SK-N-SH (cell line): ENCODE results near the gene DLL1. TPM values are rescaled to one million over a fixed set of nuclear protein-coding genes. Genes with fewer than 3 reads are reported as not detected.

Experiments used
- CTCF ChIA-PET: fragments of 300-600, 350-600 bp; formaldehyde crosslinking; extraction: SDS; loops from one replicate; lab custom pipeline; 2021; lab: Yijun Ruan, JAX
- POLR2A ChIA-PET: fragments of 350-600 bp; sonication (Branson Sonifier 250); formaldehyde crosslinking; extraction: SDS; loops from one replicate; lab custom pipeline; 2020; ENCODE audit warnings: antibody characterized with exemption, inconsistent platforms; lab: Yijun Ruan, JAX
- DNase-seq: peaks from one replicate; pipeline ENCODE4 v3.0.0; 2012
- H2AFZ ChIP-seq: fragments of 200-600 bp; sonication (generic); 2 replicates; pipeline ENCODE4 v1.8.1; 2016; ENCODE audit warnings: antibody characterized with exemption, mild to moderate bottlenecking, low read depth
- H3F3A ChIP-seq: fragments of 200-600 bp; sonication (generic); replicated peaks from 2 replicates; pipeline ENCODE3; 2016; ENCODE audit warnings: antibody characterized with exemption, mild to moderate bottlenecking; ENCODE audit not compliant: insufficient read depth
- H3K27ac ChIP-seq, 2 experiments: fragments of 200-500 bp in 1 of 2; fragments of 200-600 bp in 1 of 2; sonication (Bioruptor generic) in 1 of 2; sonication (generic), shearing (Covaris generic) in 1 of 2; 2 replicates each; pipeline versions ENCODE4 v1.5.1 to v1.6.1; 2014 to 2016; ENCODE audit warnings: low read depth in 2 of 2, inconsistent platforms in 1 of 2, low read length in 1 of 2, mild to moderate bottlenecking in 1 of 2, mixed read lengths in 1 of 2
- H3K27me3 ChIP-seq: fragments of 200-600 bp; sonication (generic), shearing (Covaris generic); 2 replicates; pipeline ENCODE4 v1.6.1; 2016; ENCODE audit warnings: mixed run types; ENCODE audit not compliant: insufficient read depth
- H3K36me3 ChIP-seq, 2 experiments: fragments of 200-500 bp in 1 of 2; fragments of 200-600 bp in 1 of 2; sonication (Bioruptor generic) in 1 of 2; sonication (generic) in 1 of 2; replicated peaks in 1 of 2; 2 replicates each; pipeline versions ENCODE3 to v1.5.1; 2014 to 2016; ENCODE audit warnings: low read length in 1 of 2, mild to moderate bottlenecking in 1 of 2; ENCODE audit not compliant: insufficient read depth in 2 of 2, control insufficient read depth in 1 of 2
- H3K4me1 ChIP-seq, 2 experiments: fragments of 200-500 bp in 1 of 2; fragments of 200-600 bp in 1 of 2; sonication (Bioruptor generic) in 1 of 2; sonication (generic), shearing (Covaris generic) in 1 of 2; 2 replicates each; pipeline versions ENCODE4 v1.5.1 to v1.6.1; 2014 to 2016; ENCODE audit warnings: low read depth in 1 of 2, low read length in 1 of 2, mixed run types in 1 of 2; ENCODE audit not compliant: insufficient read depth in 2 of 2, control insufficient read depth in 1 of 2
- H3K4me2 ChIP-seq: fragments of 200-600 bp; sonication (generic), shearing (Covaris generic); 2 replicates; pipeline ENCODE4 v1.6.1; 2017; ENCODE audit warnings: mixed run types
- H3K4me3 ChIP-seq, 2 experiments: fragments of 200-500 bp in 1 of 2; fragments of 200-600 bp in 1 of 2; sonication (Bioruptor generic) in 1 of 2; sonication (generic), shearing (Covaris generic) in 1 of 2; 2 replicates each; pipeline versions ENCODE4 v1.5.1 to v1.8.1; 2014 to 2016; ENCODE audit warnings: low read depth in 2 of 2, inconsistent platforms in 1 of 2, low read length in 1 of 2, mild to moderate bottlenecking in 1 of 2, mixed read lengths in 1 of 2, moderate library complexity in 1 of 2
- H3K79me2 ChIP-seq: fragments of 200-600 bp; sonication (generic); 2 replicates; pipeline ENCODE4 v1.8.1; 2017; ENCODE audit warnings: mild to moderate bottlenecking; ENCODE audit not compliant: insufficient read depth
- H3K9ac ChIP-seq: fragments of 200-600 bp; sonication (generic); 2 replicates; pipeline ENCODE4 v1.6.1; 2017; ENCODE audit warnings: mixed run types
- H3K9me2 ChIP-seq: fragments of 200-600 bp; sonication (generic); 2 replicates; pipeline ENCODE4 v1.6.1; 2017; ENCODE audit warnings: mixed run types
- H3K9me3 ChIP-seq: fragments of 200-600 bp; sonication (generic); 2 replicates; pipeline ENCODE4 v1.6.1; 2017; ENCODE audit warnings: mixed run types, mild to moderate bottlenecking, moderate library complexity
- H4K20me1 ChIP-seq: fragments of 200-600 bp; sonication (generic); 2 replicates; pipeline ENCODE4 v1.6.1; 2017; ENCODE audit warnings: mild to moderate bottlenecking, mixed run types; ENCODE audit not compliant: insufficient read depth
- ELF1 ChIP-seq: IDR thresholded peaks from 2 replicates; pipeline ENCODE4 v1.4.0; 2012
- FOXJ3 ChIP-seq: sonication (generic); formaldehyde crosslinking; IDR thresholded peaks from 2 replicates; pipeline ENCODE4 v1.5.1; 2020; ENCODE audit warnings: mild to moderate bottlenecking, missing genetic modification reagents
- FOXM1 ChIP-seq: IDR thresholded peaks from 2 replicates; pipeline ENCODE4 v1.4.0; 2012; ENCODE audit warnings: low read depth, mild to moderate bottlenecking
- GATA2 ChIP-seq: sonication (generic); formaldehyde crosslinking; IDR thresholded peaks from 2 replicates; pipeline ENCODE4 v1.5.0; 2020; ENCODE audit warnings: mild to moderate bottlenecking, missing genetic modification reagents
- IRF3 ChIP-seq: fragments of 150-350 bp; IDR thresholded peaks from 2 replicates; pipeline ENCODE4 v1.6.1; 2016; ENCODE audit warnings: mild to moderate bottlenecking, low read depth, low read length
- MEF2A ChIP-seq: IDR thresholded peaks from 2 replicates; pipeline ENCODE4 v1.4.0; 2012; ENCODE audit warnings: low read depth, borderline replicate concordance
- NFIC ChIP-seq: IDR thresholded peaks from 2 replicates; pipeline ENCODE4 v1.4.0; 2012; ENCODE audit warnings: borderline replicate concordance
- NRF1 ChIP-seq: IDR thresholded peaks from 2 replicates; pipeline ENCODE4 v1.6.1; 2012; ENCODE audit warnings: low read depth, mild to moderate bottlenecking, low read length
- PBX3 ChIP-seq: IDR thresholded peaks from 2 replicates; pipeline ENCODE4; 2012
- POLR2AphosphoS5 ChIP-seq: IDR thresholded peaks from 2 replicates; pipeline ENCODE4 v1.6.1; 2012; ENCODE audit warnings: low read depth, low read length
- RAD21 ChIP-seq: IDR thresholded peaks from 2 replicates; pipeline ENCODE4 v1.6.1; 2012; ENCODE audit warnings: mild to moderate bottlenecking, low read length
- RCOR1 ChIP-seq: fragments of 150-350 bp; IDR thresholded peaks from 2 replicates; pipeline ENCODE4 v1.6.1; 2017; ENCODE audit warnings: antibody characterized with exemption, low read length
- RXRA ChIP-seq: IDR thresholded peaks from 2 replicates; pipeline ENCODE4 v1.4.0; 2012; ENCODE audit warnings: low read depth, mild to moderate bottlenecking, borderline replicate concordance
- SIN3A ChIP-seq: IDR thresholded peaks from 2 replicates; pipeline ENCODE4 v1.6.1; 2012; ENCODE audit warnings: low read depth, mild to moderate bottlenecking, low read length, moderate library complexity, borderline replicate concordance
- TCF12 ChIP-seq: IDR thresholded peaks from 2 replicates; pipeline ENCODE4 v1.4.0; 2012
- TEAD4 ChIP-seq: IDR thresholded peaks from 2 replicates; pipeline ENCODE4 v1.4.0; 2012; ENCODE audit warnings: mild to moderate bottlenecking, borderline replicate concordance; ENCODE audit not compliant: insufficient read depth
- USF2 ChIP-seq: fragments of 150-350 bp; IDR thresholded peaks from 2 replicates; pipeline ENCODE4 v1.6.1; 2017; ENCODE audit warnings: antibody characterized with exemption, low read length, low read depth, borderline replicate concordance
- YY1 ChIP-seq: IDR thresholded peaks from 2 replicates; pipeline ENCODE4 v1.4.0; 2012; ENCODE audit warnings: low read depth, mild to moderate bottlenecking
- ZBTB33 ChIP-seq: IDR thresholded peaks from 2 replicates; pipeline ENCODE4 v1.4.0; 2012; ENCODE audit warnings: low read depth, borderline replicate concordance
- WGBS: methylation state at CpG from one replicate; pipeline ENCODE4 v1.1.6; 2017; ENCODE audit warnings: low lambda C conversion rate; 5-methylcytosine and 5-hydroxymethylcytosine counted together
- polyA plus RNA-seq, 3 experiments: library from polyadenylated mRNA; depleted of rRNA; stranded (reverse); fragments of >200 nt; gene quantifications; 2 replicates each; pipeline ENCODE4 v1.2.3, GENCODE V29; 2012

The DLL1 gene
- polyA plus RNA-seq, 1 of the 3 experiments (the other 2 are of a cell fraction): 0.25 TPM

GRCh38 chr6:170314983-170315382, 24.1 kb upstream of the DLL1 start:
- Histone ChIP-seq H3K27me3 (no peaks in the 10 kb centered on the region), H3K27ac (peak overlapping the region in 1 of 2 experiments; percentile 34; a peak in 1 of 4 replicates), H3K9me2 (no peaks in the 10 kb centered on the region), H4K20me1 (peaks cover 62% of the 10 kb centered on the region), H3K9me3 (no peaks in the 10 kb centered on the region), H2AFZ (no peak overlapping the region), H3K36me3 (peaks cover 22 to 43% of the 10 kb centered on the region in 2 experiments), H3K9ac (no peak overlapping the region), H3K79me2 (peaks cover 95% of the 10 kb centered on the region), H3K4me2 (no peak overlapping the region), H3K4me3 (no peak overlapping the region), H3K4me1 (peaks cover 0 to 16% of the 10 kb centered on the region in 2 experiments; a peak in 2 of 4 replicates), H3F3A (peaks cover 5% of the 10 kb centered on the region)
- POLR2A ChIA-PET: no interaction called here
- no peak for DNase-seq
- TF ChIP-seq NFIC (no peak), SIN3A (no peak), PBX3 (no peak), MEF2A (no peak), RXRA (no peak), IRF3 (no peak), TEAD4 (no peak), YY1 (no peak), RAD21 (no peak), GATA2 (CRISPR knock-in tag) (no peak), POLR2AphosphoS5 (no peak), FOXM1 (no peak), ZBTB33 (no peak), RCOR1 (no peak)
- 73% methylated on average over 5 of the region's 5 CpGs for WGBS
- CTCF ChIA-PET: interaction anchor here (0.6 to 1.0 kb wide), 2 partner anchors 27 to 483 kb away, joined by 3 read pairs; no protein-coding TSS in a partner anchor

GRCh38 chr6:170313716-170314295, 22.9 kb upstream of the DLL1 start:
- no peaks in the 10 kb centered on the region for H3K9me3 ChIP-seq
- no peak for DNase-seq
- peaks cover 22 to 39% of the 10 kb centered on the region in 2 experiments for H3K36me3 ChIP-seq
- no peaks in the 10 kb centered on the region for H3K9me2 ChIP-seq
- no peak overlapping the region for H3K4me2 ChIP-seq
- no peak overlapping the region; a peak in 1 of 4 replicates for H3K27ac ChIP-seq
- H3K4me3 ChIP-seq: no peak overlapping the region
- H2AFZ ChIP-seq: no peak overlapping the region
- H4K20me1 ChIP-seq: peaks cover 70% of the 10 kb centered on the region
- ChIA-PET CTCF (no interaction called here), POLR2A (no interaction called here)
- peaks cover 5% of the 10 kb centered on the region for H3F3A ChIP-seq
- no peak overlapping the region for H3K9ac ChIP-seq
- WGBS: 100% methylated on average over 6 of the region's 6 CpGs
- peaks cover 95% of the 10 kb centered on the region for H3K79me2 ChIP-seq
- H3K4me1 ChIP-seq: peaks cover 3 to 18% of the 10 kb centered on the region in 2 experiments; a peak in 3 of 4 replicates
- H3K27me3 ChIP-seq: no peaks in the 10 kb centered on the region
- no peak for TF ChIP-seq ELF1
- TF ChIP-seq ZBTB33: no peak
- TF ChIP-seq FOXM1: no peak
- TF ChIP-seq MEF2A: no peak
- no peak for TF ChIP-seq FOXJ3 (CRISPR knock-in tag)
- TF ChIP-seq RCOR1: no peak
- no peak for TF ChIP-seq RXRA
- TF ChIP-seq NRF1: no peak
- TF ChIP-seq USF2: no peak
- no peak for TF ChIP-seq YY1
- TF ChIP-seq NFIC: no peak
- no peak for TF ChIP-seq TCF12
- no peak for TF ChIP-seq IRF3
